SK-N-SH treated with all-trans-retinoic acid at 6 μM for 48 hours (cell line): ENCODE results near the gene TRPV5.

Source experiments
- ATAC-seq: fragments of 200-7000 bp; cut with Tn5 transposase; 3 replicates; pipeline ENCODE4 v1.9.1; 2020; ENCODE audit warnings: mild to moderate bottlenecking, moderate library complexity
- ARNTL ChIP-seq: fragments of 450-650 bp; formaldehyde crosslinking; IDR thresholded peaks from 2 replicates; pipeline ENCODE4 v1.5.0; 2020; ENCODE audit warnings: low read depth, mild to moderate bottlenecking, moderate library complexity, borderline replicate concordance
- BACH2 ChIP-seq: fragments of 250-450 bp; sonication (Bioruptor Pico); IDR thresholded peaks from 2 replicates; pipeline ENCODE4 v1.9.0; 2021; ENCODE audit warnings: mild to moderate bottlenecking, borderline replicate concordance
- CSDC2 ChIP-seq: fragments of 250-450 bp; sonication (Bioruptor Pico); IDR thresholded peaks from 2 replicates; pipeline ENCODE4 v1.5.0; 2020; ENCODE audit warnings: mild to moderate bottlenecking, moderate library complexity
- ESRRG ChIP-seq: fragments of 250-450 bp; sonication (Bioruptor Pico); IDR thresholded peaks from 2 replicates; pipeline ENCODE4 v1.6.1; 2021; ENCODE audit warnings: mild to moderate bottlenecking
- GLIS3 ChIP-seq: fragments of 250-450 bp; sonication (Bioruptor Pico); IDR thresholded peaks from 2 replicates; pipeline ENCODE4 v1.5.0; 2020; ENCODE audit warnings: mild to moderate bottlenecking, moderate library complexity
- ISL1 ChIP-seq: fragments of 250-450 bp; sonication (Bioruptor Pico); IDR thresholded peaks from 2 replicates; pipeline ENCODE4 v2.1.2; 2022; ENCODE audit warnings: mild to moderate bottlenecking, moderate library complexity
- OSR1 ChIP-seq: fragments of 250-450 bp; sonication (Bioruptor Pico); IDR thresholded peaks from 2 replicates; pipeline ENCODE4 v1.8.0; 2022; ENCODE audit warnings: moderate library complexity, mild to moderate bottlenecking, inconsistent platforms
- PPARA ChIP-seq: fragments of 250-450 bp; sonication (Bioruptor Pico); IDR thresholded peaks from 2 replicates; pipeline ENCODE4 v1.5.0; 2020; ENCODE audit warnings: mild to moderate bottlenecking, borderline replicate concordance
- RARB ChIP-seq: fragments of 250-450 bp; sonication (Bioruptor Pico); IDR thresholded peaks from 2 replicates; pipeline ENCODE4 v1.8.0; 2021; ENCODE audit warnings: mild to moderate bottlenecking, moderate library complexity
- SNAI2 ChIP-seq: fragments of 250-450 bp; sonication (Bioruptor Pico); IDR thresholded peaks from 2 replicates; pipeline ENCODE4 v1.5.0; 2020; ENCODE audit warnings: mild to moderate bottlenecking, moderate library complexity
- TCF4 ChIP-seq: fragments of 250-450 bp; sonication (Bioruptor Pico); IDR thresholded peaks from 2 replicates; pipeline ENCODE4 v1.8.0; 2021; ENCODE audit warnings: mild to moderate bottlenecking, moderate library complexity, borderline replicate concordance
- TOX ChIP-seq: fragments of 250-450 bp; sonication (Bioruptor Pico); IDR thresholded peaks from 2 replicates; pipeline ENCODE4 v1.8.0; 2021; ENCODE audit warnings: mild to moderate bottlenecking, moderate library complexity, borderline replicate concordance
- ZC3H10 ChIP-seq: fragments of 250-450 bp; sonication (Bioruptor Pico); IDR thresholded peaks from 2 replicates; pipeline ENCODE4 v1.5.1; 2021; ENCODE audit warnings: mild to moderate bottlenecking, moderate library complexity
- ZNF565 ChIP-seq: fragments of 450-650 bp; formaldehyde crosslinking; conservative IDR thresholded peaks from 2 replicates; pipeline ENCODE4 v1.5.0; 2020; ENCODE audit warnings: low read depth, mild to moderate bottlenecking, moderate library complexity
- ZNF70 ChIP-seq: fragments of 450-650 bp; formaldehyde crosslinking; IDR thresholded peaks from 2 replicates; pipeline ENCODE4 v1.5.0; 2020; ENCODE audit warnings: mild to moderate bottlenecking, moderate library complexity
- ZNF8 ChIP-seq: fragments of 450-650 bp; formaldehyde crosslinking; IDR thresholded peaks from 2 replicates; pipeline ENCODE4 v1.5.0; 2020; ENCODE audit warnings: mild to moderate bottlenecking, moderate library complexity
- TF ChIP-seq, protein P1 (sequence below): fragments of 250-450 bp; sonication (Bioruptor Pico); IDR thresholded peaks from 2 replicates; pipeline ENCODE4 v1.8.0; 2020; ENCODE audit warnings: mild to moderate bottlenecking, moderate library complexity, borderline replicate concordance
- TF ChIP-seq, protein P2 (sequence below): fragments of 250-450 bp; sonication (Bioruptor Pico); IDR thresholded peaks from 2 replicates; pipeline ENCODE4 v1.5.0; 2020; ENCODE audit warnings: mild to moderate bottlenecking, moderate library complexity
- TF ChIP-seq, protein P3 (sequence below): fragments of 250-450 bp; sonication (Bioruptor Pico); IDR thresholded peaks from 2 replicates; pipeline ENCODE4 v1.5.1; 2020; ENCODE audit warnings: low read depth, mild to moderate bottlenecking, moderate library complexity
- TF ChIP-seq, protein P4 (sequence below): fragments of 250-450 bp; sonication (Bioruptor Pico); IDR thresholded peaks from 2 replicates; pipeline ENCODE4 v1.5.1; 2021; ENCODE audit warnings: mild to moderate bottlenecking, moderate library complexity

Gene TRPV5

DNA sequence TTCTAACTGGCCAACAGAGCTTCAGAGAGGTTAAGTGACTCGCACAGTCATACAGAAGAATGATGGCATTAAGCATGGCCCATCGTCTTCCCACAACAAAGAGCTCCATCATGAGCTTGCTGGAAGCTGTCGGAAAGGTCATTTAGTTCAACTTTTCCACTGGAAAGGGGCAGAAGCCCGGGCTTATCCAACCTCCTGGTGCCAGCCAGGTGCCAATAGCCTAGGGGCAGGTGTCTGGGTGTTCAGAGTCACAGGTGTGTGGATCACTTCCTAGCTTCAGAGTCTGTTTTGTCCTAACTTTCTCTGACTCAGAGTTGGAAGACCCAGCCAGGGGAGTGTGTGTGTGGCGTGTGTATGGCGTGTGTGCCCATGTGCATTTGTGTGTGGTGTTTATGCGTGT lies 46.7 kb downstream of the TRPV5 start (continued):
- TF ChIP-seq, protein P1, sequence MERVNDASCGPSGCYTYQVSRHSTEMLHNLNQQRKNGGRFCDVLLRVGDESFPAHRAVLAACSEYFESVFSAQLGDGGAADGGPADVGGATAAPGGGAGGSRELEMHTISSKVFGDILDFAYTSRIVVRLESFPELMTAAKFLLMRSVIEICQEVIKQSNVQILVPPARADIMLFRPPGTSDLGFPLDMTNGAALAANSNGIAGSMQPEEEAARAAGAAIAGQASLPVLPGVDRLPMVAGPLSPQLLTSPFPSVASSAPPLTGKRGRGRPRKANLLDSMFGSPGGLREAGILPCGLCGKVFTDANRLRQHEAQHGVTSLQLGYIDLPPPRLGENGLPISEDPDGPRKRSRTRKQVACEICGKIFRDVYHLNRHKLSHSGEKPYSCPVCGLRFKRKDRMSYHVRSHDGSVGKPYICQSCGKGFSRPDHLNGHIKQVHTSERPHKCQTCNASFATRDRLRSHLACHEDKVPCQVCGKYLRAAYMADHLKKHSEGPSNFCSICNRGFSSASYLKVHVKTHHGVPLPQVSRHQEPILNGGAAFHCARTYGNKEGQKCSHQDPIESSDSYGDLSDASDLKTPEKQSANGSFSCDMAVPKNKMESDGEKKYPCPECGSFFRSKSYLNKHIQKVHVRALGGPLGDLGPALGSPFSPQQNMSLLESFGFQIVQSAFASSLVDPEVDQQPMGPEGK (CRISPR knock-in tag), result no peak
- no peak for TF ChIP-seq TCF4

DNA sequence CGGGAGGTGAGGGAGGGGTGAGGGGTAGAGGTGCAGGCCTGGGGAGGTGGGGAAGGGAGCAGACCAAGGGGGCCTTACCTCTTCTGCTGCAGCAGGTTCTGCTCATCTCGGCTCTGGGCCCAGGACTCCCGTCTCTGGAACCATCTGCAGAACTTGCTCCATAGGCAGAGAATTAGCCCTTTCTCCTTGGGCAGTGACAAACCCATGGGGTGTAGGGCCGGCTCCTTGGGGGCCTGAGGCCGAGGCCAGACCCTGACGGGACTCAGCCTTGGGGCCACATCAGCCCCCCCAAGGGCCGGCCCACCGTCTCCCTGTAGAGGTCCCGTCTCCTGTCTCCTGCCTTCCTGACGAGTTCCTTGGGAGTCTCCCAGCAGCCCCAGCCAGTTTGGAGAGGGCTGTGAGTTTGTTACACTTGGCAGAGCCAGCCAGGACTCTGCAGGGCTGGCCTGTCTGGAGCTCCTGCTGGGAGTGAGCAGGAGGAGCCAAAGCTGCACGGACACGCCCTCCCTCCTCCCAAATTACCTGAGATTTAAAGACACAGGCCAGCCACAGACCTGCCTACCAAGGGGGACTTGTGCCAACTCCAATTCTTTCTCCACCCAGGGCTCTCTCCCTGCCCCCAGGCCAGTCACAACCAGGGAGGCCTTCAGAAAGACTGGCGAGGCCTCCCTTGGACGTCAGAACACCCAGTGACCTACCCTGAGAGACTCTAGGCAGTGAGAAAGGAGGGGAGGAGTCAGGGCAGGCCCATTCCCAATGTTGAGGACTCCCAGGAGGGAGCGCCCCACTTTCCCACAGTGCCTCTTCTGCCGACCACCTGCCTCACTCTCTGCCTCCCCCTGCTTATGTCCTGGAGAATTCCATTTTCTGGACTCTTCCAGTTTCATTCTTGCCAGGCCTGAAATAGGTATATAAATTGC lies 48.0 kb downstream of the TRPV5 start, which contains the start of gene TRPV6:
Gene TRPV6, minus strand, starts transcription at position 435 of the 920 bp plus-strand sequence.
- TF ChIP-seq ZNF70, result no peak
- TF ChIP-seq PPARA, result no peak
- no peak for TF ChIP-seq ZNF565 (CRISPR knock-in tag)
- TF ChIP-seq GLIS3 (CRISPR knock-in tag), result no peak
- no peak for ATAC-seq

DNA sequence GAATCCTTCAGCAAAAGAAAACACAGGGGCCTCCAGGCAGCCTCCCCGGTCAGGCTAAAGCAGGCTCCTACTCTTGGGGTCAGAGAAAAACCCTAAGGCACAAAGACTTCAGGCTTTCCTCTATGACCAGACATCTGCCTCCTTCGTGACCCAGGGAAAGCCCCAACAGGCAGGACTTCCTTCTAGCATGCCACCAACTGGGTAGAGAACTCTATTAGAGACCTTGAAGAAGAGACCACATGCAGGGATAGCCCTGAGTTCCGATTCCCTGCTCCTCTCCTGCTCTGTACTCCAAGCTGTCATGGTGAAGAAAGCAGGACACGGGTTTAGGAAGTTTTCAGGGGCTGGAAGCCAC lies 49.3 kb downstream of the TRPV5 start:
- no peak for ATAC-seq
- TF ChIP-seq ARNTL (no peak), GLIS3 (CRISPR knock-in tag) (no peak), ZC3H10 (no peak), CSDC2 (CRISPR knock-in tag) (no peak), ZNF8 (CRISPR knock-in tag) (no peak), ESRRG (CRISPR knock-in tag) (no peak), TOX (CRISPR knock-in tag) (no peak), OSR1 (CRISPR knock-in tag) (no peak), RARB (CRISPR knock-in tag) (no peak), ISL1 (CRISPR knock-in tag) (no peak), BACH2 (CRISPR knock-in tag) (no peak), PPARA (no peak), TCF4 (no peak), SNAI2 (CRISPR knock-in tag) (no peak)
- TF ChIP-seq, protein P1 (CRISPR knock-in tag), result no peak
- TF ChIP-seq, protein P2, sequence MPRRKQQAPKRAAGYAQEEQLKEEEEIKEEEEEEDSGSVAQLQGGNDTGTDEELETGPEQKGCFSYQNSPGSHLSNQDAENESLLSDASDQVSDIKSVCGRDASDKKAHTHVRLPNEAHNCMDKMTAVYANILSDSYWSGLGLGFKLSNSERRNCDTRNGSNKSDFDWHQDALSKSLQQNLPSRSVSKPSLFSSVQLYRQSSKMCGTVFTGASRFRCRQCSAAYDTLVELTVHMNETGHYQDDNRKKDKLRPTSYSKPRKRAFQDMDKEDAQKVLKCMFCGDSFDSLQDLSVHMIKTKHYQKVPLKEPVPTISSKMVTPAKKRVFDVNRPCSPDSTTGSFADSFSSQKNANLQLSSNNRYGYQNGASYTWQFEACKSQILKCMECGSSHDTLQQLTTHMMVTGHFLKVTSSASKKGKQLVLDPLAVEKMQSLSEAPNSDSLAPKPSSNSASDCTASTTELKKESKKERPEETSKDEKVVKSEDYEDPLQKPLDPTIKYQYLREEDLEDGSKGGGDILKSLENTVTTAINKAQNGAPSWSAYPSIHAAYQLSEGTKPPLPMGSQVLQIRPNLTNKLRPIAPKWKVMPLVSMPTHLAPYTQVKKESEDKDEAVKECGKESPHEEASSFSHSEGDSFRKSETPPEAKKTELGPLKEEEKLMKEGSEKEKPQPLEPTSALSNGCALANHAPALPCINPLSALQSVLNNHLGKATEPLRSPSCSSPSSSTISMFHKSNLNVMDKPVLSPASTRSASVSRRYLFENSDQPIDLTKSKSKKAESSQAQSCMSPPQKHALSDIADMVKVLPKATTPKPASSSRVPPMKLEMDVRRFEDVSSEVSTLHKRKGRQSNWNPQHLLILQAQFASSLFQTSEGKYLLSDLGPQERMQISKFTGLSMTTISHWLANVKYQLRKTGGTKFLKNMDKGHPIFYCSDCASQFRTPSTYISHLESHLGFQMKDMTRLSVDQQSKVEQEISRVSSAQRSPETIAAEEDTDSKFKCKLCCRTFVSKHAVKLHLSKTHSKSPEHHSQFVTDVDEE (CRISPR knock-in tag), result no peak
- TF ChIP-seq, protein P3, sequence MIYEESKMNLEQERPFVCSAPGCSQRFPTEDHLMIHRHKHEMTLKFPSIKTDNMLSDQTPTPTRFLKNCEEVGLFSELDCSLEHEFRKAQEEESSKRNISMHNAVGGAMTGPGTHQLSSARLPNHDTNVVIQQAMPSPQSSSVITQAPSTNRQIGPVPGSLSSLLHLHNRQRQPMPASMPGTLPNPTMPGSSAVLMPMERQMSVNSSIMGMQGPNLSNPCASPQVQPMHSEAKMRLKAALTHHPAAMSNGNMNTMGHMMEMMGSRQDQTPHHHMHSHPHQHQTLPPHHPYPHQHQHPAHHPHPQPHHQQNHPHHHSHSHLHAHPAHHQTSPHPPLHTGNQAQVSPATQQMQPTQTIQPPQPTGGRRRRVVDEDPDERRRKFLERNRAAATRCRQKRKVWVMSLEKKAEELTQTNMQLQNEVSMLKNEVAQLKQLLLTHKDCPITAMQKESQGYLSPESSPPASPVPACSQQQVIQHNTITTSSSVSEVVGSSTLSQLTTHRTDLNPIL (CRISPR knock-in tag), result no peak
- TF ChIP-seq, protein P4, sequence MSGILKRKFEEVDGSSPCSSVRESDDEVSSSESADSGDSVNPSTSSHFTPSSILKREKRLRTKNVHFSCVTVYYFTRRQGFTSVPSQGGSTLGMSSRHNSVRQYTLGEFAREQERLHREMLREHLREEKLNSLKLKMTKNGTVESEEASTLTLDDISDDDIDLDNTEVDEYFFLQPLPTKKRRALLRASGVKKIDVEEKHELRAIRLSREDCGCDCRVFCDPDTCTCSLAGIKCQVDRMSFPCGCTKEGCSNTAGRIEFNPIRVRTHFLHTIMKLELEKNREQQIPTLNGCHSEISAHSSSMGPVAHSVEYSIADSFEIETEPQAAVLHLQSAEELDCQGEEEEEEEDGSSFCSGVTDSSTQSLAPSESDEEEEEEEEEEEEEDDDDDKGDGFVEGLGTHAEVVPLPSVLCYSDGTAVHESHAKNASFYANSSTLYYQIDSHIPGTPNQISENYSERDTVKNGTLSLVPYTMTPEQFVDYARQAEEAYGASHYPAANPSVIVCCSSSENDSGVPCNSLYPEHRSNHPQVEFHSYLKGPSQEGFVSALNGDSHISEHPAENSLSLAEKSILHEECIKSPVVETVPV, result no peak
- TF ChIP-seq, all 23 proteins: peak for 0
